BJ (cell line): ENCODE results near the gene ZNF138. TPM values are rescaled to one million over a fixed set of nuclear protein-coding genes. Genes with fewer than 3 reads are reported as not detected.

ENCODE experiments used
- CTCF ChIA-PET: fragments of 350-600 bp; formaldehyde crosslinking; extraction: SDS; loops from one replicate; lab custom pipeline; 2021; ENCODE audit warnings: antibody characterized with exemption, inconsistent platforms; lab: Yijun Ruan, JAX
- POLR2A ChIA-PET: fragments of 300-600 bp; sonication (Branson Sonifier 250); formaldehyde crosslinking; extraction: SDS; loops from one replicate; lab custom pipeline; 2021; ENCODE audit warnings: antibody characterized with exemption; lab: Charles Lee
- DNase-seq: peaks from one replicate; pipeline ENCODE4 v3.0.0-alpha.2; 2011; ENCODE audit warnings: low read depth
- H3K27me3 ChIP-seq: 2 replicates; pipeline ENCODE4 v1.6.0; 2011; ENCODE audit warnings: low read length; ENCODE audit not compliant: control insufficient read depth, insufficient read depth
- H3K36me3 ChIP-seq: 2 replicates; pipeline ENCODE4 v1.5.1; 2011; ENCODE audit warnings: low read length; ENCODE audit not compliant: control insufficient read depth, insufficient read depth
- H3K4me3 ChIP-seq: 2 replicates; pipeline ENCODE4 v1.5.1; 2011; ENCODE audit warnings: low read depth, mild to moderate bottlenecking, control low read depth, low read length
- CTCF ChIP-seq: IDR thresholded peaks from 2 replicates; pipeline ENCODE4 v1.5.1; 2011; ENCODE audit warnings: low read depth, mild to moderate bottlenecking, control low read depth, inconsistent platforms, low read length, moderate library complexity; ENCODE audit not compliant: insufficient read depth
- polyA plus RNA-seq: library from polyadenylated mRNA; depleted of rRNA; stranded (reverse); fragments of >200 nt; gene quantifications from 2 replicates; pipeline ENCODE4 v1.2.3, GENCODE V29; 2011

ZNF138 gene
- polyA plus RNA-seq, 1 experiment = 1.3 TPM

GRCh38 chr7:64875658-64876406, 81.6 kb downstream of the ZNF138 start:
- no peak for TF ChIP-seq CTCF
- POLR2A ChIA-PET = no interaction called here

GRCh38 chr7:64876792-64877713, 82.8 kb downstream of the ZNF138 start:
- Histone ChIP-seq H3K36me3 (no peaks in the 10 kb centered on the region), H3K4me3 (peak overlapping the region; percentile 11; the same call in 1 of the 2 replicates), H3K27me3 (no peaks in the 10 kb centered on the region)
- CTCF ChIA-PET = no interaction called here
- no peak for TF ChIP-seq CTCF
- DNase-seq = no peak
- POLR2A ChIA-PET = no interaction called here

More at GRCh38 chr7:64875658-64876406, 81.6 kb downstream of the ZNF138 start:
- no peaks in the 10 kb centered on the region for H3K27me3 ChIP-seq
- no peaks in the 10 kb centered on the region for H3K36me3 ChIP-seq
- no peak overlapping the region for H3K4me3 ChIP-seq
- DNase-seq = no peak
- CTCF ChIA-PET = no interaction called here

GRCh38 chr7:64877714-64878610, 83.7 kb downstream of the ZNF138 start:
- CTCF ChIA-PET = no interaction called here
- H3K4me3 ChIP-seq = peak overlapping the region; percentile 11; the same call in 1 of the 2 replicates
- POLR2A ChIA-PET = no interaction called here

GRCh38 chr7:64878684-64879083, 84.5 kb downstream of the ZNF138 start:
- no peaks in the 10 kb centered on the region for H3K36me3 ChIP-seq
- DNase-seq = no peak
- ChIA-PET CTCF (no interaction called here), POLR2A (no interaction called here)
- no peaks in the 10 kb centered on the region for H3K27me3 ChIP-seq
- no peak overlapping the region for H3K4me3 ChIP-seq
- TF ChIP-seq CTCF = no peak

More at GRCh38 chr7:64877714-64878610, 83.7 kb downstream of the ZNF138 start:
- TF ChIP-seq CTCF = no peak
- no peaks in the 10 kb centered on the region for H3K27me3 ChIP-seq
- DNase-seq = no peak
- H3K36me3 ChIP-seq = no peaks in the 10 kb centered on the region
